Measurements from ENCODE around the gene BCKDK. TPM values are rescaled to one million over a fixed set of nuclear protein-coding genes. Genes with fewer than 3 reads are reported as not detected.

Gene BCKDK
- total and polyA plus RNA-seq, 12 donors = 27.0 to 181 (median 80.1) TPM

- no peaks in the 10 kb centered on the region for H3K4me1 ChIP-seq (replicated peaks in 1 of 2)
- no peak for TF ChIP-seq POLR2A (IDR thresholded peaks at IDR 0.05)
- TF ChIP-seq, protein P1, sequence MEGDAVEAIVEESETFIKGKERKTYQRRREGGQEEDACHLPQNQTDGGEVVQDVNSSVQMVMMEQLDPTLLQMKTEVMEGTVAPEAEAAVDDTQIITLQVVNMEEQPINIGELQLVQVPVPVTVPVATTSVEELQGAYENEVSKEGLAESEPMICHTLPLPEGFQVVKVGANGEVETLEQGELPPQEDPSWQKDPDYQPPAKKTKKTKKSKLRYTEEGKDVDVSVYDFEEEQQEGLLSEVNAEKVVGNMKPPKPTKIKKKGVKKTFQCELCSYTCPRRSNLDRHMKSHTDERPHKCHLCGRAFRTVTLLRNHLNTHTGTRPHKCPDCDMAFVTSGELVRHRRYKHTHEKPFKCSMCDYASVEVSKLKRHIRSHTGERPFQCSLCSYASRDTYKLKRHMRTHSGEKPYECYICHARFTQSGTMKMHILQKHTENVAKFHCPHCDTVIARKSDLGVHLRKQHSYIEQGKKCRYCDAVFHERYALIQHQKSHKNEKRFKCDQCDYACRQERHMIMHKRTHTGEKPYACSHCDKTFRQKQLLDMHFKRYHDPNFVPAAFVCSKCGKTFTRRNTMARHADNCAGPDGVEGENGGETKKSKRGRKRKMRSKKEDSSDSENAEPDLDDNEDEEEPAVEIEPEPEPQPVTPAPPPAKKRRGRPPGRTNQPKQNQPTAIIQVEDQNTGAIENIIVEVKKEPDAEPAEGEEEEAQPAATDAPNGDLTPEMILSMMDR (IDR thresholded peaks at IDR 0.05) = no peak
- no peaks in the 10 kb centered on the region for H3K9me3 ChIP-seq (replicated peaks in 1 of 3)
- WGBS, 4 donors = 77 to 90% (median 86%) methylated on average over 2 to 16 of the region's 16 CpGs
- H3K36me3 ChIP-seq (replicated peaks in 1 of 2) = peaks cover 0 to 17% of the 10 kb centered on the region in 2 donors
- H3K27me3 ChIP-seq = no peaks in the 10 kb centered on the region
- H3K27ac ChIP-seq = peak overlapping the region in 2 of 5 donors; percentile 8 to 45
- H3K4me3 ChIP-seq = no peak overlapping the region
- intact Hi-C loops (cut with DNase I) = loop anchor here in 1 of 2 donors (10.0 kb wide), 1 partner anchor 60 kb away; no protein-coding TSS in a partner anchor
- peak in 5 of 7 donors; percentile 29 to 72 (median 44) for DNase-seq
Measured at GRCh38 chr16:31084584-31085302, 23.4 kb upstream of the BCKDK start.

DNA sequence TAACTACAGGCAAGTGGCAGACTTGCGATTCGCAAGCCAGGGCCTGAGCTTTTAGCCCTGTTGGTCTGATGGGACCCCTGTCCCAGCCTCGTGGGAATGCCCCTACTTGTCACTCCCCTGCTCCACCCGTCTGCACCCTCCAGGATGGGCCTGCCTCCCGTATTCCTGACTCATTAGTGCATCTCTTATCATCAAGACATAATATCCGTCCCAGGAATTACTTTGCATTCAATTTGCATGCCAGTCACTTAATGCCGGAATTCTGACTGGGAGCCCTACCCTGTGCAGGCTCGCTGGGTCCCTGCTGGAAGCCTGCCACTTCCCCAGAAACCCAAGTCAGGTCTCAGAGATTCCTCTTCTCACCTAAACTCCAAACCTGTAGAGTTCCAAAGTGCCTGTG, 22.8 kb upstream of the BCKDK start:
- TF ChIP-seq POLR2A (IDR thresholded peaks at IDR 0.05) = no peak
- TF ChIP-seq, protein P1 (IDR thresholded peaks at IDR 0.05) = no peak
- DNase-seq = no peak
- Histone ChIP-seq H3K4me1 (replicated peaks in 1 of 2) (no peaks in the 10 kb centered on the region), H3K9me3 (replicated peaks in 1 of 3) (no peaks in the 10 kb centered on the region), H3K4me3 (no peak overlapping the region), H3K27me3 (no peaks in the 10 kb centered on the region), H3K36me3 (replicated peaks in 1 of 2) (peaks cover 0 to 14% of the 10 kb centered on the region in 2 donors), H3K27ac (peak overlapping the region in 2 of 5 donors; percentile 8 to 45)
- intact Hi-C loops (cut with DNase I) = loop anchor here in 1 of 2 donors (10.0 kb wide), 1 partner anchor 59 kb away; no protein-coding TSS in a partner anchor
- WGBS, 4 donors = 59 to 64% (median 62%) methylated on average over 6 to 8 of the region's 8 CpGs

GRCh38 chr16:31085873-31086628, 22.1 kb upstream of the BCKDK start:
- H3K4me1 ChIP-seq (replicated peaks in 1 of 2) = no peaks in the 10 kb centered on the region
- no peak overlapping the region for H3K4me3 ChIP-seq
- no peaks in the 10 kb centered on the region for H3K27me3 ChIP-seq
- no peak for DNase-seq
- intact Hi-C loops (cut with DNase I) = loop anchor here in 1 of 2 donors (10.0 kb wide), 1 partner anchor 59 kb away; no protein-coding TSS in a partner anchor
- H3K36me3 ChIP-seq (replicated peaks in 1 of 2) = peaks cover 0 to 14% of the 10 kb centered on the region in 2 donors
- no peak overlapping the region for H3K27ac ChIP-seq
- TF ChIP-seq, protein P1 (IDR thresholded peaks at IDR 0.05) = no peak
- TF ChIP-seq POLR2A (IDR thresholded peaks at IDR 0.05) = no peak
- 70 to 94% (median 76%) methylated on average over 8 to 18 of the region's 18 CpGs for WGBS, 4 donors
- no peaks in the 10 kb centered on the region for H3K9me3 ChIP-seq (replicated peaks in 1 of 3)

- intact Hi-C loops (cut with DNase I) = loop anchor here in 1 of 2 donors (10.0 kb wide), 1 partner anchor 58 kb away; no protein-coding TSS in a partner anchor
- Histone ChIP-seq H3K4me3 (no peak overlapping the region), H3K27me3 (no peaks in the 10 kb centered on the region), H3K4me1 (replicated peaks in 1 of 2) (no peaks in the 10 kb centered on the region), H3K36me3 (replicated peaks in 1 of 2) (peaks cover 0 to 14% of the 10 kb centered on the region in 2 donors), H3K9me3 (replicated peaks in 1 of 3) (no peaks in the 10 kb centered on the region), H3K27ac (no peak overlapping the region)
- no peak for DNase-seq
- TF ChIP-seq, protein P1 (IDR thresholded peaks at IDR 0.05) = no peak
- TF ChIP-seq POLR2A (IDR thresholded peaks at IDR 0.05) = no peak
- 67 to 87% (median 83%) methylated on average over 2 to 6 of the region's 6 CpGs; no CpG with 5 or more reads in 1 of the 4 donors for WGBS, 4 donors
Measured at GRCh38 chr16:31086629-31086906, 21.6 kb upstream of the BCKDK start.
